Vagina (tissue), 2 donors: ENCODE measurements around the gene CCDC87.

Experiments used
- CTCF ChIP-seq, 3 experiments: fragments of 450-650 bp in 2 of 3; fragments of 200-600 bp in 1 of 3; sonication (generic) in 1 of 3; IDR thresholded peaks; one replicate each; pipeline ENCODE4 v1.5.1; 2017 to 2019; ENCODE audit warnings: antibody characterized with exemption in 3 of 3, mild to moderate bottlenecking in 2 of 3, moderate library complexity in 2 of 3
- POLR2A ChIP-seq, 2 donors: fragments of 450-650 bp; IDR thresholded peaks; one replicate each; pipeline ENCODE4 v1.6.1; 2017; ENCODE audit warnings: antibody characterized with exemption in 2 of 2, mild to moderate bottlenecking in 2 of 2, moderate library complexity in 2 of 2
- POLR2AphosphoS5 ChIP-seq, 2 donors: sonication (generic); formaldehyde crosslinking; IDR thresholded peaks; one replicate each; pipeline ENCODE4 v1.9.0; 2017; ENCODE audit warnings: antibody characterized with exemption in 2 of 2, mild to moderate bottlenecking in 2 of 2, low read depth in 1 of 2; ENCODE audit not compliant: insufficient read depth in 1 of 2

GRCh38 chr11:66641834-66642233, 49.0 kb upstream of the CCDC87 start:
- TF ChIP-seq CTCF (IDR thresholded peaks at IDR 0.05) (no peak), POLR2AphosphoS5 (IDR thresholded peaks at IDR 0.05; ENCODE audit: insufficient read depth in 1 of 2, low read depth in 1 of 2) (no peak), POLR2A (IDR thresholded peaks at IDR 0.05) (no peak)
